Cerebellar nuclear complex (tissue), 1 donor: Measurements from ENCODE around the gene GM2A.
A peak's percentile ranks its signal among the peaks of the same experiment; 100 is the strongest.
"Not testable (repeated sequence)": the region's sequence is repeated elsewhere in the genome, so short reads cannot be mapped to it uniquely, and the experiment has no call there.

Source experiments
- DNase-seq, 2 experiments: peaks; one replicate each; lab custom pipeline; 2025; lab: John Stamatoyannopoulos, UW

The GM2A gene

GRCh38 chr5:151288180-151288579 lies 35.2 kb downstream of the GM2A start:
- DNase-seq: no peak

DNA sequence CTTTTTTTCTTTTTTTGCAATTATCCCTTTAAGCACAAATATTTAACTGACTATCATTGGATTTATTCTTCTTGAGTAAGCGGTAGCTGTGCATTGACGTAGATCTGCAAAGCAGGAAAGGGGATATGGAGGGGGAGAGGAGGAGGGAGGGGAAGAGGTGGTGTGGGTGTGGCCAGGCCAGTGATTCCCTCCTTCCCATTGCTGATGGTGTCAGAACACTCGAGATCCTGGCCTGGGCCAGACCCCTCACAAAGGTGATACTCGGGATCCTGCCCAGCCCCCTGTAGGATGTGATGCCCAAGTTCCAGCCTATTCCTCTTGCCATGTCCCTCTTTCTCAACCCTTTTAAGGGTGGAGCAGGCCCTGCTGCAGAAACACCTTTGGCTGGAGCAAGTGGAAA lies 40.6 kb downstream of the GM2A start:
- no peak for DNase-seq

- no peak for DNase-seq
These were observed 42.2 kb downstream of the GM2A start for GRCh38 chr5:151295138-151295537.

DNA sequence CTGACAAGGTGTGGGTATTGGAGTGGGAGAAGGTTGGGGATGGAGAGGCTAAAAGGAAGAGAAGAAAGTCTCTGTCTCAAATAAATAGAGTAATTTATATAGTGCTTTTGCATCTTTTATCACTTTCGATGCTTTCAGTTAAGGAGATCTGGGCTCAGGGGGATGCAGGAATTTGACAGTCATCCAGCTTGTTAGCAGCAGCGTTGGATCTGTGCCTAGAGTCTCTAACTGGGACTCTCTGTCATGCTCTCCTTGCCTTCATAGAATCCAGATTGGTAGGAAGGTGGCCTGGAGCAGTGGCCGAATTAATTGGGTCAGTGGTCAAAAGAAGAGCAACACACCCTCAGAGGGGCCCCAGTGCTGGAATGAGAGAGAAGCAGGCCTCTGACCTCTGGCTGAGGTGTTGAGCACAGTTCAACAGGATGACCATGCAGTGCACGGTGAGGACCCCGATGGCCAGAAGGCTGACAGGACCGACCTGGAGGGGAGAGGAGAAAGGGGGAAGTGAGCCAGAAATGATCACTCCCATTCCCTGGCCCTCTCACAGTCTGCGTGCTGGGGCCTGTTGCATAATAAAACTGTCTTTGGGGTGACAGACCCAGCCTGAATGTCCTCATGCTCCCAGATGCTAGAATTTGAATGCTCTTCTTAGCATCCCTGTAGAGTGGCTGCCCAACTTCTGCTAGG lies 42.9 kb downstream of the GM2A start:
- no peak for DNase-seq

DNA sequence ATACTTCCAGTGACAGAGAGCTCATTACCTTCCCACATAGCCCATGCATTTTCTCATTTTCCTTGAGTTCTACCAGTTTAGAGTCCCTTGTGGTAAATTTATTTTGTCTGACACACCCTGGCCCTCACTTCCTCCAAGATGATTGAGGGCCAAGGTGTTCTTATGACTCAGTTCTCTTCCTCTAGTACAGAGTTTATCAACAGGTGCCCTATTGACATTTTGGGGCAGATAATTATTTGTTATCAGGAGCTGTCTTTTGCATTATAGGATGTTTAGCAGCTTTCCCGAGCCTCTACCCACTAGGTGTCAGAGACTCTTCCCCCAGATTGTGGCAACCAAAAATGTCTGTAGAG lies 43.5 kb downstream of the GM2A start:
- no peak for DNase-seq

DNA sequence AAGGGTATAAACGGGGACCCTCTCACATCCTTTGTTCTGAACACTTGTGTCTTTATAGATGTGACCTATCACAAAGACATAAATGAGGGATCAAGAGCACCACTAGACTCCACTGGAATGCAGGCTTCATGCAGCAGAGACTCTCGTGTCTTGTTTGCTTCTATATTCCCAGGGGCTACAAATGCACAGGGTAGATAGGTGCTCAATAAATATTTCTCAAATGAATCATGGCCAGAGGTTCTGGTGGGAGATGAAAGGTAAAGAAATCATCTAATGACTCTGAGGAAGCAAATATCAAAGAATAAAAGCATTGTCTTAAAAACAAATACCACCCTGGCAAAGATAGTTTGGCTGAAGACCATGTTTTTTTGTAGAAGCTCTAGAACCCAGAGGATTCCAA lies 44.0 kb downstream of the GM2A start:
- no peak for DNase-seq

DNA sequence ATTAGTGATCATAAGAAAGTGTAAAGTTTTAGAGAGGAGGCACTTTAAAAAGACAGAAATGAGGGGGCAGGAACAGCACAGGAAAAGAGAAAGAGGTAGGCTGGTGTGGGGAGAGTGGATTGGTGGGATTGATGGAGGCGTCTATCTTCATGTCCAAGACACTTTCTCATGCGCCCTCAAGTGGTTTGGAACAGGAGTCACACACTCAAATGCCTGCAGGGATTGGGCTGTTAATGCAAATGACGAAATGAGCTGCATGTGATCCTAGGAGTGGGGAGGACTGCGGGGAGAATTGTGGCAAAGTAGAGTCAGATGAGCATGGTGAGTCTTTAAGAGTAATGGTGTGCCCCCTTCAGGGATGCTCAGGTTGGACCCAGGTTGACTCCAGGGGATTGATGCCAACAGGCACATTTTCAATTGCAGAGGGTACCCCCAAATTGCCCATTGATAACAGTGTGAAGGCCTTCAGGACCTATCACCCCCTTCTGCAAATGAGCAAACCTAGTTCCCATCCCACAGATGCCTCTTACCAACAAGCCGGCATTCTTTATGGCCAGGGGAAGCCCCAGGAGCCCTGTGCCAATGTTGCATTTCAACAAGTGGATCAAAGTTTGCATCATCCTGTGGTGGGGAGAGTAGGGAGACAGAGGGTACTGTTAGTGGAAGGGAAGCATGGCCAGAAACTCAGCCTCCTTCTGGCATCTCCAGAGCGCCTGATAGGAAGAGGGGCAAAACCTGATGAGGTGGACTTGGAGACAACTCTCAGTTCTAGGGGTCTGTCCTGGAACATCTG lies 45.3 kb downstream of the GM2A start:
- no peak for DNase-seq

DNA sequence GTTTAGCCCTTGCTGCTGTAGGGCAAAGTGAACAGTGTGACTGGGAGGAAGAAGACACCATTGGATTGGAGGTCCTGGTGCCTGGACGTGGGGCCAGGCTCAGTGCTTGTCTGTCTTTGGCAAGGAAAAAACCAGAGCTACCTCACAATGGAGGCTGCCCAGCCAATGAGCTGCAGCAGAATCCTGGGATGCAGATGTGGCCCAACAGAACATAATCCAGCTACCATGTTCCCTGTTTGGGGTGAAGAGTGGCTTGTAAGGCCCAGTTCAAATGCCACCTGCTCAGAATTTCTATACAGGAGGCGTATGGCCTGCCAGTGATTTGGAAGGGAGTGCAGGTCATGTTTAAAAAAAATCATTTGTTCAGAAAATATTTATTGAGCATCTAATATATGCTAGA lies 50.7 kb downstream of the GM2A start, which contains the start of gene SLC36A3:
Gene SLC36A3 (minus strand): TSS at position 101 of the 400 bp plus-strand sequence. CDS start 412 bp downstream, outside the sequence.
- DNase-seq: no peak

DNA sequence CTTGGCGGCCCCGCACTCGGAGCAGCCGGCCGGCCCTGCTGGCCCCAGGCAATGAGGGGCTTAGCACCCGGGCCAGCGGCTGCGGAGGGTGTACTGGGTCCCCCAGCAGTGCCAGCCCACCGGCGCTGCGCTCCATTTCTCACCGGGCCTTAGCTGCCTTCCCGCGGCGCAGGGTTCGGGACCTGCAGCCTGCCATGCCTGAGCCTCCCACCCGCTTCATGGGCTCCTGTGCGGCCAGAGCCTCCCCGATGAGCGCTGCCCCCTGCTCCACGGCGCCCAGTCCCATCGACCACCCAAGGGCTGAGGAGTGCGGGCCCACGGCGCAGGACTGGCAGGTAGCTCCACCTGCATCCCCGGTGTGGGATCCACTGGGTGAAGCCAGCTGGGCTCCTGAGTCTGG lies 56.3 kb downstream of the GM2A start:
- DNase-seq: not testable (repeated sequence)

DNA sequence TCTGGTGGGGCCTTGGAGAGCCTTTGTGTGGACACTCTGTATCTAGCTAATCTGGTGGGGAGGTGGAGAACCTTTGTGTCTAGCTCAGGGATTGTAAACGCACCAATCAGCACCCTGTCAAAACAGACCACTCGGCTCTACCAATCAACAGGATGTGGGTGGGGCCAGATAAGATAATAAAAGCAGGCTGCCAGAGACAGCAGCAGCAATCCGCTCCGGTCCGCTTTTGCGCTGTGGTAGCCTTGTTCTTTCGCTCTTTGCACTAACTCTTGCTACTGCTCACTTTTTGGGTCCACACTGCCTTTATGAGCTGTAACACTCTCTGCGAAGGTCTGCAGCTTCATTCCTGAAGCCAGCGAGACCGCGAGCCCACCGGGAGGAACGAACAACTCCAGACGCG lies 56.8 kb downstream of the GM2A start:
- not testable (repeated sequence) for DNase-seq

DNA sequence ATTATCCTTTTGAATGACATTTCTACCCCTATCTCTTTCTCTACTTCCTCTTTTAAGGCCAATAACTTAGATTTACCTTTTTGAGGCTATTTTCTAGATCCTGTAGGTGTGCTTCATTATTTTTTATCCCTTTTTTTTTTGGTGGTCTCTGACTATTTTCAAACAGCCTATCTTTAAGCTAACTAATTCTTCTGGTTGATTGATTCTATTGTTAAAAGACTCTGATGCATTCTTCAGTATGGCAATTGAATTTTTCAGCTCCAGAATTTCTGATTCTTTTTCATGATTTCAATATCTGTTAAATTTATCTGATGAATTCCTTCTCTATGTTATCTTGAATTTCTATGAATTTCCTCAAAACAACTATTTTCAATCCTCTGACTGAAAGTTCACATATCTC lies 57.9 kb downstream of the GM2A start:
- no peak for DNase-seq

- no peak for DNase-seq
These were observed 59.9 kb downstream of the GM2A start for GRCh38 chr5:151312756-151313324.

DNA sequence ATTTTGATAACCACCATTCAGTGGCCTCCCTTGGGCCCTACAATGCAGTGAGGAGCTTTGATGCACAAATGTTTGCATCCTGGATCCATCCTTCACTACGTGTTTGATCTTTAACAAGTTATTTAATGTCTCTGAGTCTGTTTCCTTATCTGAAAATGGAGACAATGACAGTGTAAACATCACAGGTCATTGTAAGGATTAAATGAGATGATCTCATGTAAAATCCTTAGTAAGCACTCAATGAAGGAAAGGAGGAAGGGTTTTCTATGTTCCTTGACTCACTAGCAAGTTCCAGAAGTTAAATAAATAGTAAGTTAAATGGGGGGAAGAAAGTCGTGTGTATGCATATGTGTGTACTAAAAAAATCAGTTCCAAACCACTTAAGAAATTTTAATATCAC lies 60.4 kb downstream of the GM2A start:
- DNase-seq: no peak

GRCh38 chr5:151315998-151316597 lies 63.1 kb downstream of the GM2A start:
- peak; percentile 10 to 66 for DNase-seq

DNA sequence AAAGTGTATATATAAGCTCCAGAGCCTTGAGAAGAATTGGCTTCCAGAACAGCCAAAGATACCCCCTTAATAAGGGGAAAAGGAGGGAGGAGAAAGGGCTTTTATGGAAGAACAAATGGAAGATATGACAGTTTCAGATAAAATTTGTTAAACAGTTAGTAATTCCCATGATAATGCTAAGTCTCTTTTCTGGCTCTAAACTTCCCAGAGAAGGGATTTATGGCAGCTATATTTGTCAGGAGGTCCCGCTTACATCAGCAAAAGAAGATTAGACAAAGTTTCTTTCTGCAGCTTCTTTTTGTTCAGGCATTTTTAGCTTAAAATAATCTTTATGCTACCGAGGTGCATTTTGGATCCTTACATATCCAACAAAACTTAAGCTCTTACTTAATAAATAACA lies 64.9 kb downstream of the GM2A start:
- DNase-seq: no peak

GRCh38 chr5:151318850-151319732 lies 66.1 kb downstream of the GM2A start:
- DNase-seq: no peak
